Measurements from ENCODE around the gene HMGCR.

- no peak for TF ChIP-seq CTCF (IDR thresholded peaks at IDR 0.05)
- no peak for TF ChIP-seq POLR2A (IDR thresholded peaks at IDR 0.05)
- TF ChIP-seq POLR2AphosphoS5 (IDR thresholded peaks at IDR 0.05): no peak
Observed at GRCh38 chr5:75330404-75330803, 6.6 kb upstream of the HMGCR start.
